Stimulated activated naive CD4-positive, alpha-beta T cell (primary cell): ENCODE results near the gene ALG1.
"Not testable (repeated sequence)": the region's sequence is repeated elsewhere in the genome, so short reads cannot be mapped to it uniquely, and the experiment has no call there.

Source experiments
- DNase-seq, 6 experiments: peaks; one replicate each; lab custom pipeline; 2025; lab: John Stamatoyannopoulos, UW

ALG1 gene

GRCh38 chr16:5073279-5073629 is 1.6 kb downstream of the ALG1 start:
- no peak for DNase-seq

GRCh38 chr16:5073771-5074170 is 2.1 kb downstream of the ALG1 start:
- DNase-seq: not testable (repeated sequence)

- DNase-seq: no peak
These were observed 4.0 kb downstream of the ALG1 start for GRCh38 chr16:5075637-5076036.

- no peak for DNase-seq
These were observed 5.7 kb downstream of the ALG1 start for GRCh38 chr16:5077304-5077703.

GRCh38 chr16:5078626-5079025 is 7.0 kb downstream of the ALG1 start:
- DNase-seq: no peak

- not testable (repeated sequence) for DNase-seq
These were observed 8.8 kb downstream of the ALG1 start for GRCh38 chr16:5080461-5080860.

- not testable (repeated sequence) for DNase-seq
These were observed 9.4 kb downstream of the ALG1 start for GRCh38 chr16:5080996-5081395.

- DNase-seq: not testable (repeated sequence)
These were observed 12.0 kb downstream of the ALG1 start for GRCh38 chr16:5083646-5084045.

GRCh38 chr16:5084099-5084731 is 12.6 kb downstream of the ALG1 start:
- not testable (repeated sequence) for DNase-seq

- peak in 5 of 6 experiments; percentile 30 to 49 (median 34) for DNase-seq
These were observed 13.2 kb downstream of the ALG1 start for GRCh38 chr16:5084802-5085201.

GRCh38 chr16:5085716-5086115 is 14.1 kb downstream of the ALG1 start:
- not testable (repeated sequence) for DNase-seq

- not testable (repeated sequence) for DNase-seq
These were observed 16.6 kb downstream of the ALG1 start for GRCh38 chr16:5088086-5088790.

GRCh38 chr16:5088936-5089335 is 17.3 kb downstream of the ALG1 start:
- DNase-seq: not testable (repeated sequence)

- DNase-seq: not testable (repeated sequence)
These were observed 18.4 kb downstream of the ALG1 start for GRCh38 chr16:5089911-5090555.

GRCh38 chr16:5090592-5090991 is 18.9 kb downstream of the ALG1 start:
- DNase-seq: not testable (repeated sequence)

- DNase-seq: not testable (repeated sequence)
These were observed 21.4 kb downstream of the ALG1 start for GRCh38 chr16:5093081-5093480.

- DNase-seq: not testable (repeated sequence)
These were observed 22.1 kb downstream of the ALG1 start for GRCh38 chr16:5093746-5094145.

- not testable (repeated sequence) for DNase-seq
These were observed 23.6 kb downstream of the ALG1 start for GRCh38 chr16:5095145-5095830.

- not testable (repeated sequence) for DNase-seq
These were observed 24.9 kb downstream of the ALG1 start for GRCh38 chr16:5096437-5097060.

- DNase-seq: peak; percentile 26 to 65 (median 44)
These were observed 25.4 kb downstream of the ALG1 start for GRCh38 chr16:5097061-5097469.

GRCh38 chr16:5097470-5098220 is 26.0 kb downstream of the ALG1 start, which contains the start of gene EEF2KMT:
Gene EEF2KMT (minus strand): TSS chr16:5097795. CDS start chr16:5097739, 56 bp downstream.
- DNase-seq: peak; percentile 92 to 95 (median 93)
